ENCODE data around the gene IMPG2.
"Not testable (repeated sequence)": the region's sequence is repeated elsewhere in the genome, so short reads cannot be mapped to it uniquely, and the experiment has no call there.

IMPG2 gene

GRCh38 chr3:101320475-101320874 is at the start of gene IMPG2:
Gene IMPG2 (minus strand): TSS chr3:101320575. CDS start chr3:101320372, 203 bp downstream.
- DNase-seq, result no peak

DNA sequence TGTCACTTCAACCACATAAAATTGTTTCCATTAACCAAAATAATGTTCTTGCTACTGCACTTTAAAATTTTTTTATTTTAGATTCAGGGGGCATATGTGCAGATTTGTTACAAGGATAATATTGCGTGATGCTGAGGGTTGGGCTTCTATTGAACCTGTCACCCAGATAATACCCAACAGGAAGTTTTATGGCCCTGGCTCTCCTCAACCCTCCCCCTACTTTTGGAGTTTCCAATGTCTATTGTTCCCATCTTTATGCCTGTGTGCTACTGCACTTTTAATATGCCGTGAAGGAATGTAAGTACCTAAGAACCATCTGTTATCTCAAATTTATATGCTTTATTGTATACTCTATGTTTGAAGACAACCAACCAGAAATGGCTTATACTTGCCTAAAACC is 42.0 kb upstream of the IMPG2 start:
- DNase-seq, result no peak

GRCh38 chr3:101351829-101352228 is 31.5 kb upstream of the IMPG2 start:
- DNase-seq, result no peak

GRCh38 chr3:101340591-101340990 is 20.2 kb upstream of the IMPG2 start:
- no peak for DNase-seq

DNA sequence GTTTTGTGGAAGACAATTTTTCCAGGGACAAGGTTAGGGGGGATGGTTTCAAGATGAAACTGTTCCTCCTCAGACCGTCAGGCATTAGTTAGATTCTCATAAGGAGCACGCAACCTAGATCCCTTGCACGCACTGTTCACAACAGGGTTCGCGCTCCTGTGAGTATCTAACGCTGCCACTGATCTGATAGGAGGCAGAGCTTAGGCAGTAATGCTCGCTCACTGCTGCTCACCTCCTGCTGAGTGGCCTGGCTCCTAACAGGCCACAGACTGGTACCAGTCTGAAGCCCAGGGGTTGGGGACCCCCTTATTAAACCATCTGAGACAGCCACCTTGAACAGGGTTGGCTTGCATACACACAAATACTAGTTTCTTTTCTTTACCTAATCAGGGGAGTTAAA is 13.5 kb upstream of the IMPG2 start:
- no peak for DNase-seq

- DNase-seq, result no peak
Observed at GRCh38 chr3:101329016-101329673, 8.8 kb upstream of the IMPG2 start.

- DNase-seq, result no peak
Observed at GRCh38 chr3:101325393-101326134, 5.2 kb upstream of the IMPG2 start.

DNA sequence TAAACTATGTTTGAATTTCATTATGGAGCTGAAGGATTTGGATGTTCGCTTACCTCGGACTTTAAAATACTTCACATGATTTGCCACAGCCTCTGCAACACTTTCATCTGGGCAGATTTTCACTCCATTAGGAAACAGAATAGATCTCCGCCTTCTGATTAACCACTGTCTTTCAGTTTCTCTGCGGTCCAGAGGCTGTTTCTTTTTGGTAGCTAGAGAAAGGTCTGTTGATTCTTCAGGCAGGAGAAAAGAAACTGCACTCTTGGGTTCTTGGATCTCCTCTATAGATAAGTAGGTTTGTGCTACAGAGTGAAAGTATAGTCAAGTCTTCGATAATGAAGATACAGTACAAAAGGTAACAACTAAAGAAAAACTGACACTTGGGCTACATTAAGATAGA is 844 bp downstream of the IMPG2 start:
- DNase-seq, result no peak

GRCh38 chr3:101312545-101312944 is 7.8 kb downstream of the IMPG2 start:
- no peak for DNase-seq

DNA sequence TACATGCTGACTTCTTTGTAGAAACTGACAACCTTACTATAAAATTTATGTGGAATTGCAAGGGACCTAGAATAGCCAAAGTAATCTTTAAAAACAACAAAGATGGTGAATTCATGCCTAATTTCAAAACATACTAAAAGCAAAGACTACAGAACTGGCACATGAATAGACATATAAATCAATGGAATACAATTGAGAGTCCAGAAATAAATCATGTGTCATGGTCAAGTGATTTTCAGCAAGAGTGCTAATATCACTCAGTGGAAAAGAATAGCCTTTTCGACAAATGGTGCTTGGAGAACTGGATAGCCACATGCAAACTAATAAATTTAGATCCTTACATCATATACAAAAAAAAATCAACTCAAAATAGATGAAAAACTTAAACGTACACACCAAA is 8.7 kb downstream of the IMPG2 start:
- DNase-seq, result no peak

GRCh38 chr3:101310978-101311375 is 9.4 kb downstream of the IMPG2 start:
- DNase-seq, result no peak

DNA sequence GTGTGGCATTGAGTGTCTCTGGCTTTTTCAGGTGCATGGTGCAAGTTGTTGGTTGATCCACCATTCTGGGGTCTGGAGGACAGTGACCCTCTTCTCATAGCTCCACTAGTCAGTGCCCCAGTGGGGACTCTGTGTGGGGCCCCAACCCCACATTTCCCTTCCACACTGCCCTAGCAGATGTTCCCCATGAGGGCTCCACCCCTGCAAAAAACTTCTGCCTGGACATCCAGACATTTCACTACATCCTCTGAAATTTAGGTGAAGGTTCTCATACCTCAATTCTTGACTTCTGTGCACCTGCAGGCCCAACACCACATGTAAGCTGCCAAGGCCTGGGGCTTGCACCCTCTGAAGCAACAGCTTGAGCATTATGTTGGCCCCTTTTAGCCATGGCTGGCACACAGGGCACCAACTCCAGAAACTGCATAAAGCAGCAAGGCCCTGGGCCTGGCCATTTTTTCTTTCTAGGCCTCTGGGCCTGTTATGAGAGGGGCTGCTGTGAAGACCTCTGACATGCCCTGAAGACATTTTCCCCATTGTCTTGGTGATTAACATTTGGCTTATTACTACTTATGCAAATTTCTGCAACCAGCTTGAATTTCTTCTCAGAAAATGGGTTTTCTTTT is 12.1 kb downstream of the IMPG2 start:
- not testable (repeated sequence) for DNase-seq

DNA sequence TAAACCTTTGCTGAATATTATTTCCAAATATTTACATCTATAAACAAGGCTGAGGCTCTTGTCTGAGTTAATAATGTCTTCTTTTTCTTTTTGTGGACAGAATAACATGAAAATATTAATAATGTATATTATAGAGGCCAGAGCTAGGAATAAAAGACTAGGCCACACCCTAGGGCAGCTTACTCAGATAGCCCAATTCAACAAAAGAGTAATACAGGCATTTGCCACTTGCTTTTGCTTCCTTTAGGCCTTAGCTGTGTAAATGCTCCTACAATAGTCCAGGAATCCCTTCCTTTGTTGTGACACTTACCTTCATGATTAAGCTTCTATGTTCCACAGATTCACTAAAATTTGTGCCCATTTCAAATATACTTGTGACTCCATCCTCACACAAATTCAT is 16.5 kb downstream of the IMPG2 start:
- DNase-seq, result no peak

- no peak for DNase-seq
Observed at GRCh38 chr3:101303089-101303731, 17.2 kb downstream of the IMPG2 start.

DNA sequence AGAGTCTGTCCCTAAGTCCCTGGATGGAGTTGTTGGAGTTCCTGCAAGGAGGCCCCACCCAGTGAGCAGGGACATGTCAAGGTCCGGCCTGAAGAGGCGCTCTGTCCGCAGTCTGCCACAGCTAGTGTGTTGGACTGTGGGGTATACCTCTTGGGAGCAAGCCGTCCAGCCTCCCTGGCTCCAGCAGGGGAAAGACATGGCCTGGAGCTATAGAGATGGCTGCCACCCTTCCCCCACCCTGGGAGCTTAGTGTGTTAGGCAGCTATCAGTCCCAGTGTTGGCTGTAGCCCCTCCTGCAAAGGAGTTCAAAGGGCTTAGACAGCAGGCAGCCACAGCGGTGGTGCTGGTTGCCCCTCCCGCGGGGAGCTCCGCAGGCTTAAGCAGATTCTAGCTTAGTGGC is 20.3 kb downstream of the IMPG2 start:
- no peak for DNase-seq

DNA sequence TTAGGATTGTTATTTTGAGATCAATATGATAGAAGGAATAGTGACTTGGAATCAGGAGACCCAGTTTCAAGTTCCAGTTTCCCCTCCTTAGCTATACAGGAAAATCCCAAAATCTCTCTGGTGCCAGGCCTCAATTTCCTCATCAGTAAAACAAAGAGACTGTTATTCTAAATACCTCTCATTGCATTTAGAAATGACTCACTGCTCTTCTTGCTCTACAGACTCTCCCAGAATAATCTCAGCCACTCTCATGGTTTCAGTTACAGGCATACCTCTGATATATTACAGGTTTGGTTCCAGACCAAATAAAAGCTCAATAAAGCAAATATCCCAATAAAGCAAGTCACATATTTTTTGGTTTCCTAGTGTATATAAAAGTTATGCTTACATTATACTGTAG is 28.3 kb downstream of the IMPG2 start:
- DNase-seq, result no peak

- no peak for DNase-seq
Observed at GRCh38 chr3:101288294-101288693, 32.1 kb downstream of the IMPG2 start.

DNA sequence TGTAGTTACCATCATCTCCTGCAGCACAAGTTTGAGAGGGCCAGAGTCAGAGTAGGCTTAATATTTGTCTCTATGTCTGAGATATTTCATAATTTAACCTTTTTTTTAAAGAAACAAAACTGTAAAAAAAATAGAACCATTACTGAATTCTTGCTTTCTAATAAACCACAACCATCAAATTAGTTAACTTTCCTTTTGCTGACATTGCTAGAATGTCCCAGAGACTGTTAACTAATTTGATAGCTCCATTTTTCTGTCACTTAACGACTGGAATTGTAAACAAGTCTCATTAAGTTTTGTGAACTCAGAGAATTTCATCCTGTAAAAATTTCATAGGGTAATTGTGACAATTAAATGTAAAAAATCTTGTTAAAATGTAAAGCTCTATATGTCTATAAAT is 35.6 kb downstream of the IMPG2 start:
- no peak for DNase-seq

- DNase-seq, result no peak
Observed at GRCh38 chr3:101281521-101282030, 38.8 kb downstream of the IMPG2 start.

GRCh38 chr3:101279765-101280385 is 40.5 kb downstream of the IMPG2 start:
- DNase-seq, result no peak

DNA sequence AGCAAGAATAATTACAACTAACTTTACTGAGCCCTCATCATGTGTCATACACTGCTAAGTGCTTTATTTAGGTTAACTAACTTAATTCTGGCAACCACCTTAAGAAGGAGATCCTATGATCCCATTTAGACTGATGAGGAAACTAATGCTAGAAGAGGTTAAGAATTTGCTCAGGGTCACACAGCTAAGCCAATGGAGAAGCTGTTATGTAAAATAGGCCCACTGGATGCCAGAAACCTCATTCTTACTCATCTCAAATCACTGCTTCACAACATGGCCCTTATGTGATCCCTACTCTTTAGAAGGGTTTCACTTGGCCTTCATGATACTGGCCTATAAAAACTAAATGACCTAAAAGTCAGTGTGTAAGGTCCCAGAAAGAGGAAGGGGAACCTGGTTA is 41.2 kb downstream of the IMPG2 start:
- DNase-seq, result no peak

GRCh38 chr3:101278727-101279126 is 41.6 kb downstream of the IMPG2 start:
- DNase-seq, result no peak

GRCh38 chr3:101273608-101274007 is 46.8 kb downstream of the IMPG2 start:
- DNase-seq, result no peak
